ENCODE data around the gene LIPJ. TPM values are rescaled to one million over a fixed set of nuclear protein-coding genes. Genes with fewer than 3 reads are reported as not detected.

The LIPJ gene
- total and polyA plus RNA-seq, 10 of the 15 experiments (the other 5 are each of a cell fraction or from before 2014, with no cell fraction given) = 0.03 to 0.23 (median 0.08) TPM; not detected in 5

DNA sequence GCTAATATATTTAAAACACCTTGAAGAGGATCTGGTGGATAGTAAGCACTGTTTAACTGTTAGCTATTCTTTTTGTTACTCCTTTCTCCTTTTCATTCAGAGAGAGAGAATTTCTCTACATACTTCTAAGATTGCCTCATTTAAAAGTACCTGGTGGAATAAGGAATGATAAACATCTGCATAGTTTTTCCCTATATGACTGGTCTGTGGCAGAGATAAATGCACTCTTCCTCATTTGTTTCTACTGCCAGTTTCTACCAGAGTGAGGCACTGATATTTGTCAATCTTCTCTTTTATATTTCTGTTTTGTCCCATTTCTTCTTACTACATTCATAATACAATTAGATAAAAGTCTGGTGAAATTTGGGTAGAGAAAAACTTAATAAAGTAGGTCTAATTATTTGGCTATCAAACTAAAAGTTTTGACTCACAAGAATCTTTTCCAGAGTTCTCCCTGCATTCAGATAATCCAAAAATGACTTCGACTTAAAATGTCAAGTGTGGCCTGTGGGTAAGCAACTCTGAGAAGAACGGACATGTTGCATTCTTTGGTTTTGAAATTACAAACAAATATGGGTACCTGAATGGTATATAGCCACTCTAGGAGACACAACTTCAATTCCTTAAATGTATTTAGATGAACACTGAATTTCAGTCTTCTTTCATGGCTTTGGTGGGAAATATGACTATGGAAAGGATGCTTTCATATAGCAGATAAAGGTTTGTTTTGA is 42.3 kb upstream of the LIPJ start:
- FAIRE-seq = no peak
- CTCF ChIA-PET = no interaction called here

More for the DNA sequence above, 42.3 kb upstream of the LIPJ start:
- H3K4me1 ChIP-seq (ENCODE audit: control insufficient read depth, insufficient read depth, low read length) = peaks cover 7% of the 10 kb centered on the region
- no peak overlapping the region for H3K9ac ChIP-seq (ENCODE audit: control insufficient read depth, insufficient read depth, low read length)
- in situ Hi-C loops (cut with MboI) (no loop called here), intact Hi-C loops (cut with micrococcal nuclease; ENCODE audit: unreplicated experiment) (no loop called here)
- H4K20me1 ChIP-seq (ENCODE audit: control insufficient read depth, insufficient read depth) = no peaks in the 10 kb centered on the region
- no peaks in the 10 kb centered on the region for H3K79me2 ChIP-seq (ENCODE audit: control insufficient read depth, insufficient read depth, low read length)
- WGBS (ENCODE audit: insufficient coverage, insufficient replicate concordance, low lambda C conversion rate, missing lambda C conversion rate) = 3% methylated on average over 2 of the region's 2 CpGs
- BruUV-seq (replicated peaks) = no TSS peak
- H3K4me2 ChIP-seq (ENCODE audit: control insufficient read depth, insufficient read depth) = no peak overlapping the region
- no peak overlapping the region for H3K27ac ChIP-seq (ENCODE audit: control insufficient read depth, insufficient read depth)
- no peaks in the 10 kb centered on the region for H3K36me3 ChIP-seq (ENCODE audit: control insufficient read depth in 2 of 2, insufficient read depth in 2 of 2, low read length in 1 of 2)
- peak; percentile 66 for ATAC-seq
- no peak for DNase-seq (ENCODE audit: low read depth, low spot score)
- H3K4me3 ChIP-seq = no peak overlapping the region
- SMC1A ChIA-PET (ENCODE audit: uncharacterized antibody, unreplicated experiment) = no interaction called here
- no peak for TF ChIP-seq EED (IDR thresholded peaks at IDR 0.05; ENCODE audit: low read depth)
- no peak for TF ChIP-seq ZBED1 (IDR thresholded peaks at IDR 0.05; ENCODE audit: borderline replicate concordance)
- peak; percentile 59; the same call in 1 of the 2 replicates for TF ChIP-seq IRF4 (IDR thresholded peaks at IDR 0.05; ENCODE audit: low read depth, low read length)
- TF ChIP-seq, protein P1, sequence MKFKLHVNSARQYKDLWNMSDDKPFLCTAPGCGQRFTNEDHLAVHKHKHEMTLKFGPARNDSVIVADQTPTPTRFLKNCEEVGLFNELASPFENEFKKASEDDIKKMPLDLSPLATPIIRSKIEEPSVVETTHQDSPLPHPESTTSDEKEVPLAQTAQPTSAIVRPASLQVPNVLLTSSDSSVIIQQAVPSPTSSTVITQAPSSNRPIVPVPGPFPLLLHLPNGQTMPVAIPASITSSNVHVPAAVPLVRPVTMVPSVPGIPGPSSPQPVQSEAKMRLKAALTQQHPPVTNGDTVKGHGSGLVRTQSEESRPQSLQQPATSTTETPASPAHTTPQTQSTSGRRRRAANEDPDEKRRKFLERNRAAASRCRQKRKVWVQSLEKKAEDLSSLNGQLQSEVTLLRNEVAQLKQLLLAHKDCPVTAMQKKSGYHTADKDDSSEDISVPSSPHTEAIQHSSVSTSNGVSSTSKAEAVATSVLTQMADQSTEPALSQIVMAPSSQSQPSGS (IDR thresholded peaks at IDR 0.05; ENCODE audit: low read length) = peak; percentile 45; the same call in 1 of the 2 replicates
- TF ChIP-seq CREM (IDR thresholded peaks at IDR 0.05; ENCODE audit: low read depth) = 0 out of 2 replicates have a peak, but pooled peaks have one; percentile 8
- TF ChIP-seq ZSCAN29 (IDR thresholded peaks at IDR 0.05) = no peak
- no peak for TF ChIP-seq KAT2A (conservative IDR thresholded peaks at IDR 0.05; ENCODE audit: control insufficient read depth, low read depth, low read length)
- peak; percentile 77 for TF ChIP-seq JUNB (IDR thresholded peaks at IDR 0.05)
- TF ChIP-seq NFIC (IDR thresholded peaks at IDR 0.05; ENCODE audit: low read depth, low read length) = peak; percentile 54; the same call in 1 of the 2 replicates
- peak; percentile 74 for TF ChIP-seq RUNX3 (IDR thresholded peaks at IDR 0.05; ENCODE audit: low read length)
- TF ChIP-seq SPI1 (IDR thresholded peaks at IDR 0.05; ENCODE audit: borderline replicate concordance, insufficient read depth, low read depth, low read length) = peak; percentile 80
- peak; percentile 36; the same call in 1 of the 2 replicates for TF ChIP-seq BCL11A (IDR thresholded peaks at IDR 0.05; ENCODE audit: low read depth, low read length)
- TF ChIP-seq ZBTB33 (IDR thresholded peaks at IDR 0.05) = no peak
- no peak for TF ChIP-seq ZNF384 (IDR thresholded peaks at IDR 0.05; ENCODE audit: borderline replicate concordance, low read depth, low read length)
- no peak for TF ChIP-seq POLR2A (IDR thresholded peaks at IDR 0.05; ENCODE audit: low read depth, low read length)
- TF ChIP-seq EP300 (IDR thresholded peaks at IDR 0.05; ENCODE audit: borderline replicate concordance in 1 of 2, control insufficient read depth in 1 of 2, low read depth in 2 of 2, low read length in 2 of 2) = peak in 1 of 2 experiments; percentile 26; a peak in 1 of 4 replicates
- RAD21 ChIA-PET (ENCODE audit: unreplicated experiment) = interaction anchor here (1.0 kb wide), 1 partner anchor 686 kb away, joined by 3 read pairs; no protein-coding TSS in a partner anchor
- no peaks in the 10 kb centered on the region for H3K9me3 ChIP-seq (replicated peaks; ENCODE audit: control insufficient read depth, insufficient read depth, low read length)
- H2AFZ ChIP-seq (ENCODE audit: control insufficient read depth, low read depth, low read length) = no peak overlapping the region
- POLR2A ChIA-PET = no interaction called here
- no peaks in the 10 kb centered on the region for H3K27me3 ChIP-seq (replicated peaks in 1 of 2; ENCODE audit: control insufficient read depth in 2 of 2, insufficient read depth in 2 of 2, low read length in 1 of 2)
